Lung microvascular endothelial cell (primary cell): ENCODE data around the gene UVRAG. TPM values are rescaled to one million over a fixed set of nuclear protein-coding genes. Genes with fewer than 3 reads are reported as not detected.

Experiments used
- DNase-seq, 2 donors: peaks; one replicate each; pipeline versions ENCODE4 v3.0.0 to v3.0.0-alpha.2; 2010; ENCODE audit warnings: low read depth in 2 of 2
- total RNA-seq: library from RNA; depleted of rRNA; stranded (reverse); fragments of >200 nt; gene quantifications from 2 replicates; pipeline ENCODE4 v1.2.1, GENCODE V29; 2014

Gene UVRAG
- total RNA-seq: 41.0 and 60.7 TPM in 2 replicates

DNA sequence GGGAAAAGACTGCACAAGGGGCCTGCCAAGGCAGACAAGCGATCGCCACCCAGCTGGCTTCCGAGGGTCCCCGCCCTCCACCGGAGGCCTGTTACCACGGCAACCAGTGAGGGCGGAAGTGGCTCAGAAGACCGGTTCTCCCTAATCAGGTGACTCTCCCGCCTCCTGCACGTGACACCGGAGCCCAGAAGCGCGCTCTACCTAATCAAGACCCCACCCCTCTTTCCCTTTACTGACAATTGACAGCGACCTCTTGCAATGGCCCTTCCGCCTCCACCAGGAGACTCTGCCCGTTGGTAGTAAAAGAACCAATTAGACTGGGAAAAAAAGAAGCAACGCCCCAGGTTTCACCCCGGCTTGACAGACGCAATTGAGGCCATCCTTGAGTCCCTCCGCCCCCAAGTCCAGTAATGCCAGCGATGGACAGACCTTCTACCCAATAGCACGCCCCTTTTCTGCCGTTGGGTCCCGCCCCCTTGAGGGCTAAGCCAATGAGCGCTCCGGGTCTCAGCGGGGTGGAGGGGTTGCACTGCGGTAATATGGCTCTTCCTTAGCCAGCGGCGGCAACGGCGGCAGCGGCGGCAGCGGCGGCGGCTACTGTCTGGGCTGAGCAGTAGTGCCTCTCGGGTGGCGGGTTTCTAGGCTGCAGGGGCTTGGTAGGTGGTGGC, at the start of gene UVRAG:
TSS of gene UVRAG (plus strand) at position 534 of the 668 bp plus-strand sequence. CDS start 198 bp downstream, outside the sequence.
- DNase-seq: peak; percentile 99 to 100

DNA sequence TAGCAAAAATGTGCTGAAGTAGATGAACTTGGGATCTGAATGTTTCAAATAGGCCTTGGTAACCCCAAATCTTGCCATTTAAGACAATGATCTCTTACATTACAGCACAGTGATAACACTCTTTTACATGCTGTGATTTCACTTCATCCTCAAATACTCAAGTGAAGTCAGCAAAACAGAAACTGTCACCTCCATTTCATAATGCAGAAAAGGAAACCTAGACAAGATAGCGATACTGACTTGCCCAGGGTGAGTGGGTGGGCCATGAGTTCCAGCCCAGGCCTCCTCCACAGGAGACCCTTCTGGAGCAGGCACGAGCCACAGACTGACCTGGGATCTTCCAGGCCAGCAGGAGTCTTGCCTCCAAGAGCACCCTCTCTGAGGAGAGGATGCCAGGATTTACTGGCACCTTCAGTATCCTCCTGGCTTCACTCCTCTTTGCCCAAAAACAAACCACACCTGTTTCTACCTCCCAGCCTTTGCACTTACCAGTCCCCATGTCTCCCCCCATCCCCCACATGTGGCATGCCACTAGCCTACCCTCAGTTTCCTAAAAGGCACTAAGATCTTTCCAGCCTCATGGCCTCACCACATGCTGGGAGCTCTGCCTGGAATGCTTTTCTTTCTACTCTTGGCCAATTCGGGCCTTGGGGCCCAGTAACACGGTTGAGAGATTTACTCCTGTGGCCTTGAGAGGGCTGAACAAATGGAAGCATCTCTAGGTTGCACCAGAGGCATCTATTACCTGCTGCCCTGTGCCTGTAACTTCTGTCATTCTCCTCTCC, 48.4 kb upstream of the UVRAG start:
- no peak for DNase-seq

DNA sequence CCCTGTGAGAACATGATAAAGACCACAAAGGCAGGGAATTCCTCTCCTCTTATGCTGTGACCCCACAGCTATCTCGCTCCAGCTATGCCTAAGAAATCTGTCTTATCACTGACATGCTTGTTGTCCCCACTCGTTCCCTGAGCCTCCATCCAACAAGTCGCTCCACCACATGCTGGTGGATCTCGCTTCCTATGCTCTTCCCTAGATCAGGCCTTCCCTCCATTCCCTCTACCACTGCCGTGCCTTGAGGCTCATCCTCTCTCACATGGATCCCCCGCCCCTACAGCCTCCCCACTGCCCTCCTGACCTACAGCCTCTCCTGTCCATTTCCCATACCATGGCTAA, 47.8 kb upstream of the UVRAG start:
- no peak for DNase-seq

DNA sequence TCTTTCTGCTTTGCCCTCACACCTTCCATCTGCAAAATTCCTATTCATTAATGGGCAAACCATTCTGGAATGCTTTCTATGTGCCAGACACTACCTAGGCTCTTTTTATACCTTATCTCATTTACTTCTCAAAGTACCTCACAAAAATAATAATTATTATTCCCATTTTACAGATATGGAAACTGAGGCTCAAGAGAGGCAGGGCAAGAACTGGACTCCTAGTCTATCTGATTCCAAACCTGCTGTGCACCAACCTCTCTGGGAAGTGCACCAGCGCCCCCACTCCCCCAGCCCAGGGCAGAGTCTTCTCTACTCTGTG, 47.3 kb upstream of the UVRAG start:
- no peak for DNase-seq

DNA sequence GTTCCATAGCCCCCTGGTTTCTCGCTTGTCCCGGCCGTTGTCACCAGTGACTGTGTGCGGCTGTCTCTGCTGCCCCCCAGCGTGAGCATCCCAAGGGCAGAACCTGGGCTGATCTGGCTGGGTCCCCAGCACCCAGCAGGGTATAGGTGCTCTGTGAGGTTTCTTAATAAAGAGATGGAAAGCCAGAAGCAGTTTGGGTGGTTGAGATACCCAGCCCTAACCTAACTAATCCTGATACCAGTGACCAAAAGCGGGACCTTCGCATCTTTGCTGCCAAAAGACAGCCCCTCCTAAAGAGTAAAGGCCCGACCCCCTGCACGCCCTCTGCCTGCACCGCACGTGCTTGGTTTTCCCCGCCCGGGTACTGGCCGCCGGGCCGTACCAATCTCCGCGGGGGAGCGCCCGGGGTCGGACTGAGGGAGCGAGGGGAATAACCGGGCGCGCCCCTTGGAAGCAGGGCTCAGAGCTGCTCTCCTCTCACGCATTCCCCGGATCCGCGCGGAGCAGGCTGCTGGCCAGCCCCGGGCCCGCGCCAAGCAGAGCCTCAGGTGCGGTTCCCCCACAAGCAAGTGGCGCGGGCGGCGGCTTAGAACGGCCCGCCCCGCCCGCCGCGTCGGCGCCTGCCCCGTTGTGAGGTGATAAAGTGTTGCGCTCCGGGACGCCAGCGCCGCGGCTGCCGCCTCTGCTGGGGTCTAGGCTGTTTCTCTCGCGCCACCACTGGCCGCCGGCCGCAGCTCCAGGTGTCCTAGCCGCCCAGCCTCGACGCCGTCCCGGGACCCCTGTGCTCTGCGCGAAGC, 46.7 kb upstream of the UVRAG start, which contains the start of gene DGAT2:
TSS of gene DGAT2 (plus strand) at position 667 of the 797 bp plus-strand sequence. CDS start 214 bp downstream, outside the sequence.
- DNase-seq: peak; percentile 70 to 89

DNA sequence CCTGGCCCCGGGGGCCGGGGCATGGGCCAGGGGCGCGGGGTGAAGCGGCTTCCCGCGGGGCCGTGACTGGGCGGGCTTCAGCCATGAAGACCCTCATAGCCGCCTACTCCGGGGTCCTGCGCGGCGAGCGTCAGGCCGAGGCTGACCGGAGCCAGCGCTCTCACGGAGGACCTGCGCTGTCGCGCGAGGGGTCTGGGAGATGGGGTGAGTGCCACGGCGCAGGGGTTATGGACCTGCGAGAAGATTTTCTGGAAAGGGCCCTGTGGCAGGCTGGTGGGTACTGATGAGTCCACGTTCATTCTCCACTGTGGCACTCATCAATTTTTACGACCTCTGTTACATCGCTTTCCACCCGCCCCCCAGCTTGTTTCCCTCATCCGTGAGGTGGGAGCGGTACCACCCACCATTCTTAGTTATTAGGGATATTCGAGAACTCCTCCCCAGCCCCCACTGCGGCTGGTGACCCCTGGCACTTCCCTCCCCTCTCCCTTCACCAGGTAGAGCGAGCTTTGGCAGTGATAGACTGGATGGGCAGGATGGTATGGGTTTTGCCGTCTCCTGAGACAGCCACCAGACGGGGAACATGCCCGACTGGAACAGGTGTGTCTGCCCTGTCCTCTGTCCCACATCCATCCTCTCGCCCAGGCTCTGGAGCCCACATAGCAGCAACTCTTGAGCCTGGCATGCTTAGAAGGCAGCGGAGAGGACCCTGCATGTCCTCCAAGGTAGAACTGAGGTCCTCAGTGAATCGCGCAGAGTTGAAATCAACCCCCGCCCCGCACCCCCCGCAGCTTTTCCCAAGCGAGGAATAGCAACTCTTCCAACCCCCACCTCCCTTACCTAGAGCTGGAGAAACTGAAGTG, 45.9 kb upstream of the UVRAG start:
- no peak for DNase-seq

DNA sequence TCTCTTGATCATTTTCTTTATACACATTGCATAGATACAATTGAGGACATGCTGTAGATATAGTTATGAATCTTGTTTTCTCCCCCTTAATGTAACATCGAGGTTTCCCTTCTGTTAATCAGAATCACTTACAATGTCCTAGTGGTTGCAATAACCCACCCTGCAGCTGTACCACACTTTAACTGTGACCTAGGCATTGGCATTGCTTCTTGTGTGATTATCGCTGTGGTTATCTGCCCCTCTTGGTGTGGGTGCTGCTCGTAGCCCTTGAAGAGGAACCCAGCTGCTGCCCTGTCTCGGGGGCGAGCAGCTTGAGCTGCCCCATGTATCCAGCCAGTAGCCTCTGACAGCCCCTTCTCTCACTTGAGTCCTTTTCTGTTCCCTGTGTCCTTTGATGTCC, 44.9 kb upstream of the UVRAG start:
- no peak for DNase-seq

DNA sequence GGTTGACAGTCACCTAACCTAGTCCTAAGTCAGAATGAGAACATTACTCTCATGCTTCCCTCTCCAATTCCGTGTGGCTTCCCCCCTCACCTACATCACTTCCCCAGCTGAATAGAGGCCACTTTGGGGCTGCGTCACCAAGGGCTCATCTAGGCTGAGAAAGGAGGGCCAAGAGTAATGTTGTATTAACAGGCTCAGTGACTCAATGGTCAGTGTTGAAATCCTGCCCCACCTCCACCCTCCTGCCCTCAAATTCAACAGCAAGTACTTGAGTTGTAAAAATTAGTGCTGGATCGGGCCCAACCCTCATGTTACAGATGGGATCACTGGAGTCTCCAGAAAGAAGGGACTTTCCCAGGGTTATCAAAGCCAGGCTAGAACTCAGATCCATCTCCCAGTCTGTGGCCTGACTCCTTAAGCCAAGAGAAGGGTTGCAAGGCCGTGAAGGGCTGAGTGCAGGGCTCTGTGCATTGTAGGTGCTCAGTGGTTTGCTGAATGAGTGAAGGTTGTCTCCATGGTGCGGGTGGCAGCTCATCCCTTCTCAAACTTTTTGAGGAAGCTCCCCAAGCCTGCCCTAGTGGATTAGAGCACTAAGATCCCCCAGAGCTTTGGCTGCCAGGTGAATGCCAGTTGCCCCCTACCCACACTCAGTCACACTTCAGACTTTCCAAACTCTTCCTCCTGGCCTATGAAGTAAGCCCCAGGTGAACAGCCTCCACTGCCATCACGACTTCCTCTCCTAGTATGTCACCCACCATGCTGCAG, 43.2 kb upstream of the UVRAG start:
- DNase-seq: no peak

DNA sequence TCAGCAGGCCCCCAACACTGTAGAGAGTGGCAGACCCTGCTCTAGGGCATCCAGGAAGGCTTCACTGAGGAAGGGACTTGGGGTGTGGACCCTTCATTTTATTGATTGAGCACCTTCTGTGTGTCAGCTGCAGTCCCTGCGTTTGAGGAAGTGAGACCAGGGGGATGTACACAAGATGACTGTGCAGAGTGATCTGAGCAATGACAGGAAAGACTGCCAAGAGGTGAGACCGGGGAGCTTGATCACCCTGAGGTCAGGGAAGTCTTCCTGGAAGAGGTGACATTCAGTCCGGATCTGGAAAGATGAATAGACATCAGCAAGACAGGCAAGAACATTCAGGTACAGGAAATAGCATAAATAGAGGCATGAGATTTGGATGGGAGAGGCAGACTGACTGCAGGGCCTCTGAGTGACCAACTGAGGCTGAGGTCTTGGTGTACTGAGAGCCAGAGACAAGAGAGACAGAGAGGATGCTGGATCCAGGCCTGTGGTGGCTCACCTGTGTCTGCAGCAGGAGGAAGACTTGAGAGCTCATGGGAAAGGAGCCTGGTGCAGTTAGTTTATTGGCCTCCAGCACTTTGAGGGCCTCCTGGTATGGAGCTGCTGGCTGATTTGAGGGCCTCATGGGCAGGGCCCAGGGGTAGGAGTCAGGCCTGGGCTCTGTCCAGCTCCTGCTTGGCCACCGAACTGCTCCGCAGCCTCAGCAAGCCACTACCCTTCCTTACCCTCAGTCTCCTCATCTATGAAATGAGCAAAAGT, 41.2 kb upstream of the UVRAG start:
- DNase-seq: peak in 1 of 2 donors; percentile 6

DNA sequence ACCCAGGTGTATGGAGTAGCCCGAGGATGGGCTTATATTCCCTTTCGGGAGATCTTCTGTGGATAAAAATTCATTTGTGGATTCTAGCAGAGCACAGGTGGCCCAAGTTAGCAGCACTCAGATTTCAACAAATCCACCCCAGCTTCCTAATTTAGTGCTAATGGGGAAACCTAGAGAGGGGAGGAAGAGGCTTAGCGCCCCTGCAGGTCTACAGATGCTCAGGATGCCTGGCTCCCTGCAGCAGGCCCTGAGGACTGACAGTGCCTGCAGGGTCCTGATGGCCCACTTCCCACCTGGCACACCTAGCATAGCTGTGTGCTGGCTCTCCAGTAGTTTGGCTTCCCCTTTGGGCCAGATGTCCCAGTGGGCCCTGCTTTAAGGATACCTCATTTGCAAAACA, 40.0 kb upstream of the UVRAG start:
- no peak for DNase-seq

DNA sequence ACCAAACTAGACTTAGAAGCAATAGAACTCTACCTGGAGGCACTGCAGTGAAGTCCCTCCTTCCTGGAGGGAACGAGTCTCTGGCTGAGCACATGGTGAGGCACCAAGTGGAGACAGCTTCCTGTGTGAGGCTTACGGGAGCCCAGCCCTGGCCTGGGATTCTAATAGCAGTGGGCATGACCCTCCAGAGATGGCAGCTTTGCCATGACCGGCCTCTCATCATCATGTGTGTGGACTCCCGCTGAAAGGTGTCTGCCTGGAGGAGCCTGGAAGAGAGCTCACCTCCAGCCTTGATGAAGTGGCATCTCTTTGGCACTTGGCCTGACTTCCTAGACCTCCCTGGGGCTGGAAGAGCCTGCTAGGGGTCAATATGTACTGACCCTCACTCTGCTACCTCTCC, 38.5 kb upstream of the UVRAG start:
- no peak for DNase-seq

DNA sequence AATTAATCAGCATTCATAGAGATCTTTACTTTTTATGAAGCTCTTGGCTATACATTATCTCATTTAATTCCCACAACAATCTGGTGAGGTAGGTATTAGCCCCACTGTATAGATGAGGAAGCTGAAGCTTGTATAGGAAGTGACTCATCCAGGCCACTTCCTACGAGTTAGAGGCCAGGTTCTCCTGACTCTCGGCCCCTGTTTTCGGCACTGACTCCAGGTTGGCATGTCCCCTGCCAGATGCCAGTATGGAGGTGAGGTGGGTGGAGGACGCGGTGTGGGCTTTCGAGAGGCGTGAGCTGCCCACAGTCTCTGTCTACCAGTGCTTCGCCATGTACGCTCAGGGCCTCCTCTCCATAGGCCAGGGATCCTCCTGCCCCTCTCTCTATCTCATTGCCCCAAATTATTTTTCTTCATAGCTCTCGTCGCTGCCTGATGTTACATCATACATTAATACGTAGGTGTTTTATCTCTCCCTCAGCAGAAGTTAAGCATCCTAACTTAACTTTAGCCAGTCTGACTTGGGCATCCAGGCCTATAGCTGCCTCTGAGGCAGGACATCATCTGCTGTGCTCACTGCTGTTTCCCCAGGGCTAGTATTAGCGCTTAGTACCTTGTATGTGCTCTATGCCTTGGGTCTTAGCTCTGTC, 37.4 kb upstream of the UVRAG start:
- peak; percentile 31 to 34 for DNase-seq

DNA sequence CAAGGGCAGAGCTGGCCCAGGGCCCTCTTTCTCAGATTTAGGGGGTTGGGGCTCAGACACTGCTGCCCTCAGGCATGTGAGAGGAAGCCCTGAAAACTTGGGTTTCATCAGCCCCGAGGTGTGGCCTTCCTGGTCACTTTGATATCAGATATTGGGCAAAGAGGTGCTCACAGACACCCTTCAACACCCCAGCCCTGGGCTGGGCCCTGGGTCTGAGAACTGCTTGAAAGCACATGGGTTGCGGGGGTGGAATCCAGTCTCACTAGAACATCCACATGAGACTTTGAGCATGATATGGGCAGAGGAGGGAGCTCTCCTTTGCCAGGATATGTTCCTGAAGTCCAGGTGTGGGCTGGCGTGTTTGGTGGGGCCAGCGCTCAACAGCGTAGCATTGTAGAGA, 36.0 kb upstream of the UVRAG start:
- DNase-seq: no peak

DNA sequence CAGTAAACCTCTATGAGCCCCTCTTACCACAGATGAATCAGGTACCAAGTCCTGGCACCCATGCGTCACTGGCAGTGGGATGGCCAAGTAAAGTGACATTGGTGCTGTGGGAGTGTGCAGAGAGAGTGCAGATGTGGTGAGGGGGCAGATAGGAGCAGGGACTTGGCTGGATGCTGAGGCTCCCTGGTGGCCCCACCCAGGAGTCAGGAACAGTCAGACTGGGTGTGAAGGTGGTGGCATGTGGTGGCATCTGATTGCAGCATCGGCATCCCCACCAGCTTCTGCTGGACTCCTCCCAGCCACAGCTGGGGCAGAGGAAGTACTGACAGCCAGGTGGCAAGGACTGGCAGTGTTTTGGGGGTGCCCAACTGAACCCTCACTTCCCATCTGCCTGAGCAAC, 35.0 kb upstream of the UVRAG start:
- no peak for DNase-seq

DNA sequence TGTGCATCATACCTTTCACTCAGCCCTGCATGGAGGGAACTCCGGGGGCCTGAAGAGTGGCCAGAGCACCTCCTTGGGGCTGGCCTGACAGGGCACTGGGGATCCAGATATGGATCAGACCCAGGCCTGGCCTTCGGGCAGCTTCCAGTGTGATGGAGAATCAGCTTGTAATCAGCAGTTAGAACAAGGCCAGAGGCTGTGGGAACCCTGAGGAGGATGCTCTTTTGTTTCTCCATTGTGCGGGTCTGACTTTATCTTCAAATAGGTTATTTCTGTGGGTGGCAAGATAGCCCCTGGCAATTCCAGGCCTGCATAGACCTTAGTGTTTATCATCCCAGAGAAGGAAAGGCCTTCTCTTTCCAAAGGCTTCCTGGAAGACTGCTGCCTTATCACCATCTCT, 34.1 kb upstream of the UVRAG start:
- DNase-seq: no peak

DNA sequence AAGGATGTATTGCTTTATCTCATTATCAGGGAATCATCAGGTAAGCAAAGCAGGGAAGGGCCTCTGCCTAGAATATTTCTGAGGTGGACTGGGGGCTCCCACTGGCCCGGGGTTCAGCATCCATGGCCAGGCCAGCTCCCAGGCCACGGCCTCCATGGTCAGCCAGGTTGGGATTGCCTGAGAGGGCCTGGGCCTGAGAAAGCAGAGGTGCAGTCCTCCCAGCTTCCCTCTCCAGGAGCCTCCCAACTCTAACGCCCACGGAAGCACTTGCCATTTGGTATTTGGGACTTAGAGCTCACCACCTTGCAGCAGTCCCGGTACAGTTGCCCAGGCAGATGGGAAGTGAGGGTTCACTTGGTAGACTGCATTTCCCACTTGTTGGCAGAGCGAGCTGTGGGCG, 33.7 kb upstream of the UVRAG start:
- DNase-seq: no peak

DNA sequence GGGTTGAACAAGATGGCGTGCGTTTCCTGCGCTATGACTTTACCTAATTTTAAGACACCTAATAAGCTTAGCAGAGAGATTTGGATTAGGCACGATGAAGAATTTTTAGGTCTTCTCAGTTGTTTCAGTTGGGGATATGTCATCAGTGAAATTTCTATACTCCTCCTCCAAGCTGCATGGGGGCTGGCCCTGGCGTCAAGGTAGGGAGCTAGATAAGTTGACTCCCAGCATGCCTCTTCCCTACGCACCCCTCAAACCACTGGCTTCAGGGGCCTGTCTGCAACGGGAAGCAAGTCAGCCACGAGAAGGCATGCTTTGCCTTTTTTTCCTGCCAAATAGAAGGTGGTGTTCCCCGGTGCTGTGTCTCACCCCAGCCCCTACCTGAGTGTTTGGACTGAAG, 33.2 kb upstream of the UVRAG start:
- DNase-seq: no peak

DNA sequence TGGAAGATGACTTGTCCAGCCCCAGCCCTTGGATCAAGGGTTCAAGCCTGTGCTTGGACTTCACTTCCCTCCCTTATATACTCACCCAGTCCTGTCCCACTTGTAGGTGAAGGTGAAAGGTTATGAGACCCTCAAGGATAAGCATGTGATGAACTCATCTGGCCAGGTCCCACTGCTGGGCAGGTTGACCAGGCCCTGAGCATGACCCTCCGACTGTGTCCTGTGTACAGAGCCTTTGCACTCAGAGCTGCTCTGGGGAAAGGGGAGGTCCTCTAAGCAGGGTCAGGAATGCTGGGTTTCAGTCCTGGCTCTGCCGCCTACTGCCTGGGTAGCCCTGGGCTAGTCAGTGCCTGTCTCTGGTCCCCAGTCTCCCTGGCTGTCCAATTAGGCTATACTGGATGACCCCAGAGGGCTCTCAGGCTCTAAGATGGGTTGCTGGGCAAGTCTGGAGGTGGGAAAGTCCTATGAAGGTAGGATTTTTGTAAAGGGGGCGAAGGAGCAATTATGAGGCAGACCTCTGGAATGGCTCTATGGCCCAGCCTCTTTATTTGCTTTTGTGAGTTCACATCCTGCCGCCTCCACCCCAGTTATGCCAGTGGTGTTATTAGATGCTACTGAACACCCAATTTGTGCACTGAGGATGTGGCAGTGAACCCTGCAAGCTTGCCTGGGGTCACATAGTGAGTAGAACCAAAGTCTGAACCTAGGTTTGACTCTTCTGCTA, 32.3 kb upstream of the UVRAG start:
- DNase-seq: no peak
